Smooth muscle cell (in vitro differentiated cells): ENCODE measurements around the gene GLI3. TPM values are rescaled to one million over a fixed set of nuclear protein-coding genes. Genes with fewer than 3 reads are reported as not detected.

Experiments
- DNase-seq: peaks from one replicate; lab custom pipeline; 2025; ENCODE audit not compliant: unreplicated experiment; lab: John Stamatoyannopoulos, UW
- H2AFZ ChIP-seq: fragments of 200-600 bp; sonication (generic); 2 replicates; pipeline ENCODE4 v1.6.0; 2016; ENCODE audit warnings: antibody characterized with exemption, low read depth, mild to moderate bottlenecking
- H3F3A ChIP-seq: fragments of 200-600 bp; sonication (generic); 2 replicates; pipeline ENCODE4 v1.6.0; 2017; ENCODE audit warnings: antibody characterized with exemption, low read depth
- H3K27ac ChIP-seq: fragments of 200-600 bp; sonication (generic); 2 replicates; pipeline ENCODE4 v1.5.1; 2016; ENCODE audit warnings: low read depth, mild to moderate bottlenecking
- H3K27me3 ChIP-seq: fragments of 200-600 bp; sonication (generic); 2 replicates; pipeline ENCODE4 v1.6.1; 2016; ENCODE audit warnings: low read depth, mild to moderate bottlenecking
- H3K36me3 ChIP-seq: fragments of 200-600 bp; sonication (generic); 2 replicates; pipeline ENCODE4 v1.5.1; 2016; ENCODE audit warnings: low read depth
- H3K4me1 ChIP-seq: fragments of 200-600 bp; sonication (generic); 2 replicates; pipeline ENCODE4 v1.5.1; 2016; ENCODE audit warnings: low read depth
- H3K4me2 ChIP-seq: fragments of 200-600 bp; sonication (generic); 2 replicates; pipeline ENCODE4 v1.6.0; 2016; ENCODE audit warnings: mild to moderate bottlenecking
- H3K4me3 ChIP-seq: fragments of 200-600 bp; sonication (generic); 2 replicates; pipeline ENCODE4 v1.5.1; 2016; ENCODE audit warnings: mild to moderate bottlenecking
- H3K79me2 ChIP-seq: fragments of 200-600 bp; sonication (generic); 2 replicates; pipeline ENCODE4 v1.6.0; 2016; ENCODE audit warnings: low read depth, mild to moderate bottlenecking
- H3K9ac ChIP-seq: fragments of 200-600 bp; sonication (generic); 2 replicates; pipeline ENCODE4 v1.6.0; 2016; ENCODE audit warnings: low read depth
- H3K9me3 ChIP-seq: fragments of 200-600 bp; sonication (generic); replicated peaks from 2 replicates; pipeline ENCODE4 v1.5.1; 2016; ENCODE audit warnings: low read depth
- H4K20me1 ChIP-seq: fragments of 200-600 bp; sonication (generic); 2 replicates; pipeline ENCODE4 v1.6.0; 2016; ENCODE audit warnings: low read depth
- WGBS: methylation state at CpG from one replicate; pipeline ENCODE4 v1.1.7; 2016; ENCODE audit warnings: low lambda C conversion rate; 5-methylcytosine and 5-hydroxymethylcytosine counted together
- polyA plus RNA-seq: library from polyadenylated mRNA; unstranded; fragments of >200 nt; fragmentation: Nextera tagmentation; extraction: Ambion mirVana; gene quantifications from 2 replicates; pipeline ENCODE4 v1.2.1, GENCODE V29; 2016
- total RNA-seq: library from RNA; depleted of rRNA; stranded (reverse); fragments of >200 nt; gene quantifications from 2 replicates; pipeline ENCODE4 v1.2.3, GENCODE V29; 2014
- TF ChIP-seq, protein P1 (sequence below): fragments of 200-600 bp; sonication (generic); IDR thresholded peaks from 2 replicates; pipeline ENCODE4 v1.5.1; 2017; ENCODE audit warnings: borderline replicate concordance, mild to moderate bottlenecking, antibody characterized with exemption; ENCODE audit not compliant: insufficient read depth, poor library complexity, severe bottlenecking

GLI3 gene
- total and polyA plus RNA-seq, 2 experiments from 2014 or later, result 31.1 to 70.4 TPM

DNA sequence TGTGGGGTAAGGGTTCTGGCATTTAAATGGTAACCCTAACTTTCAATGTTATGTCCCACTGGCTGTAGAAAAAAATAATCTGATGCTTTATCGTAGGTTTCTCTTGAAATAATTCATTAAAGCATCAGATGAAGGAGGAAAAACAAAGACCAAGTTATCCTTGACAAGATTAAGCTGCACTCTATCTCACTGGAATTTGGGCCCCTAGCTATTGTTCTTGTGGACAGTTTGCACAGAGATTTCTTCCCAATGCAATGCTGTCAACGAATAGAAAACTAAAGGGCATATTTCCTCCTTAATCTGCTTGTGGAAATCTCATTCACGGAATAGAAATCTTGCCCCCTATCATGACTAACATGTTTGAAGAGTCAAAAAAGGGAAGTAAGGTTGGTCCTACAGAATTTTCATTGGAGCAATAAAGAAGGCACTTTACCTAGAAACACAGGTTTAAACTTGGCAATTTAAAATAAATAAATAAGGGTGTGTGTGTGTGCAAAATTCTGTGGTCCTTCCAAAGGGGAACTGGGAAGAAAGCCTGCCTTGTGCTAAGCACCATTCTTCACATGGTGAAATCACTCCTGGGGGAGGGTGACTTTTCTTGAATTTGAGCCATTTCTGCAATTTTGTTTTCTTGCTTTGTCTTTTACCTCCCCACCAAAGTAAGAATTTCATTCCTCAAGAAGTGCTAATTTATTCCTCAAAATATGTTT lies 242.8 kb downstream of the GLI3 start:
- 97% methylated on average over 3 of the region's 3 CpGs for WGBS
- Histone ChIP-seq H3K27ac (no peak overlapping the region), H3K36me3 (no peaks in the 10 kb centered on the region), H4K20me1 (peaks cover 56% of the 10 kb centered on the region), H3K4me1 (peaks cover 6% of the 10 kb centered on the region), H2AFZ (no peak overlapping the region), H3K9ac (no peak overlapping the region), H3F3A (peaks cover 3% of the 10 kb centered on the region), H3K4me2 (no peak overlapping the region), H3K27me3 (no peaks in the 10 kb centered on the region), H3K79me2 (peaks cover 3% of the 10 kb centered on the region), H3K4me3 (no peak overlapping the region), H3K9me3 (no peaks in the 10 kb centered on the region)
- TF ChIP-seq, protein P1, sequence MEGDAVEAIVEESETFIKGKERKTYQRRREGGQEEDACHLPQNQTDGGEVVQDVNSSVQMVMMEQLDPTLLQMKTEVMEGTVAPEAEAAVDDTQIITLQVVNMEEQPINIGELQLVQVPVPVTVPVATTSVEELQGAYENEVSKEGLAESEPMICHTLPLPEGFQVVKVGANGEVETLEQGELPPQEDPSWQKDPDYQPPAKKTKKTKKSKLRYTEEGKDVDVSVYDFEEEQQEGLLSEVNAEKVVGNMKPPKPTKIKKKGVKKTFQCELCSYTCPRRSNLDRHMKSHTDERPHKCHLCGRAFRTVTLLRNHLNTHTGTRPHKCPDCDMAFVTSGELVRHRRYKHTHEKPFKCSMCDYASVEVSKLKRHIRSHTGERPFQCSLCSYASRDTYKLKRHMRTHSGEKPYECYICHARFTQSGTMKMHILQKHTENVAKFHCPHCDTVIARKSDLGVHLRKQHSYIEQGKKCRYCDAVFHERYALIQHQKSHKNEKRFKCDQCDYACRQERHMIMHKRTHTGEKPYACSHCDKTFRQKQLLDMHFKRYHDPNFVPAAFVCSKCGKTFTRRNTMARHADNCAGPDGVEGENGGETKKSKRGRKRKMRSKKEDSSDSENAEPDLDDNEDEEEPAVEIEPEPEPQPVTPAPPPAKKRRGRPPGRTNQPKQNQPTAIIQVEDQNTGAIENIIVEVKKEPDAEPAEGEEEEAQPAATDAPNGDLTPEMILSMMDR, result no peak
- no peak for DNase-seq

DNA sequence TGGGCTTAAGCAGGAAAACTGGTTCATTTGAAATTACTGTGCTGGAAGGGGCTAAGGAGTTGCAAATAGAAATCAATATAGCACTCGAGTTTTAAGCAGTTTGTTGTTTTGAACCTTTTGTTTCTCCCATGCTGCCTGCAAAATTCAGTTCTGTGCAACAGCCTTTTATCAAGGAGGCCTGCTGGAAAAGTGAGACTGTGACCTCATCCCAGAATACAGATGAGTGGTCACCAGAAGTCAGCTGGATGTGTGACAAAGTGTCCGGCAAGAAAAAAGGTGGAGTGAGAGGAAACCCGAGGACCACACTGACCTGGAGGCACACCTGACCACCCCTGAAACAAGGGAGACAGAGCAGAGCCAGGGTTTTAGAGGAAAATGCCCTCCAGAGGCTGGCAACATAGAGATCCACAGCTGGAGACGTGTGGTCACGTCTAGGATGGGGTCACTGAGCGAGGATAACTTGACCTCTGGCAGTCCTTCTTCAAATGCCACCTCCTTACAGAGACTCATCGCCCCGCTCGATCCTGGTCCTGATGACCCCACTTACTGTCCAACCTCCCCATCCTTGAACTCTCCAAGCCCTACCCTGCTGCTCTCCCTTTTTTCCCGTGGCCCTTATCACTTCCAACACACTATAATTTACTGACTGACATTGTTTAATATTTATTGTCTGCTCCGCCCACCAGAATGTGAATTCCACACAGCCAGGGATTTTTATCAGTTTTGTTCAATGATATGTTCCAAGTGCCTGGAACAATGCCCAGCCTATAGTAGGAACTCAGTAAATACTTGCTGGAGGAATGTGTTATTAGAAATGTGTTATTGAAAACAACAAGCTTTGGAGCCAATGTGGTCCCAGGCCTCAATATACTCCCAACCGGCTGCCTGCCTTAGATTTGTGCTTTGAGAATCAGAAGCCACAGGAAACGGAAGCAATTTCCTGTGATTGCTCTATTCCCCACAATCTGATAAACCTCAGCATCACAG lies 243.8 kb downstream of the GLI3 start:
- Histone ChIP-seq H3K9me3 (no peaks in the 10 kb centered on the region), H3F3A (peaks cover 3% of the 10 kb centered on the region), H3K9ac (no peak overlapping the region), H3K79me2 (peaks cover 3% of the 10 kb centered on the region), H3K27me3 (no peaks in the 10 kb centered on the region), H3K4me3 (no peak overlapping the region), H3K4me1 (peaks cover 10% of the 10 kb centered on the region), H3K4me2 (no peak overlapping the region), H4K20me1 (peaks cover 56% of the 10 kb centered on the region), H3K36me3 (no peaks in the 10 kb centered on the region), H3K27ac (no peak overlapping the region), H2AFZ (no peak overlapping the region)
- TF ChIP-seq, protein P1, result no peak
- WGBS, result 82% methylated on average over 13 of the region's 13 CpGs
- no peak for DNase-seq

DNA sequence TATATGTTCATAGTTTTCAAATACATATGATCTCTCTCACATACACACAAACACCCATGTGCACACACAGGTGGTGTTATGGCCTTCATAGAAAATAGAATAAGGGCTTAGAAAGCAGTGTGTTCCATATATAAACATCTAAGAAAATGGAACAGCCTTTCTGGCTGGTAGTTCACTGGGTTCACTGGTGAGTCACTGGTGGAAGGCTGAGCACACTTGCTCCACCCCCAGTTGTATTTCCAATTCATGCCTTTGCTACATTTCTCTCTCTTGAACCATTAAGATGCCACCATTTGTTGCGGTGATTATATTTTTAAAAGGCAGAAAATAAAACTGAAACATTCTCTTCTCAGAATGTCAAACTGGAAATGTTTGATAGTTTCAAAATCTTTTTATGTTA lies 252.1 kb downstream of the GLI3 start:
- H3K79me2 ChIP-seq, result peaks cover 3% of the 10 kb centered on the region
- H4K20me1 ChIP-seq, result peaks cover 90% of the 10 kb centered on the region
- H2AFZ ChIP-seq, result no peak overlapping the region
- no peaks in the 10 kb centered on the region for H3K27me3 ChIP-seq
- TF ChIP-seq, protein P1, result no peak
- no peak overlapping the region for H3K9ac ChIP-seq
- 100% methylated on average over 1 of the region's 1 CpG for WGBS
- no peak overlapping the region for H3K27ac ChIP-seq
- H3K9me3 ChIP-seq, result no peaks in the 10 kb centered on the region
- no peak for DNase-seq
- no peak overlapping the region for H3K4me2 ChIP-seq
- no peaks in the 10 kb centered on the region for H3F3A ChIP-seq
- no peak overlapping the region for H3K4me3 ChIP-seq
- peaks cover 29% of the 10 kb centered on the region for H3K4me1 ChIP-seq
- H3K36me3 ChIP-seq, result no peaks in the 10 kb centered on the region
